ENCODE measurements around the gene TM4SF4.

GRCh38 chr3:149551500-149551899 is 77.0 kb downstream of the TM4SF4 start:
- TF ChIP-seq NRF1 (IDR thresholded peaks at IDR 0.05; ENCODE audit: low read depth, low read length) (no peak), CTCF (IDR thresholded peaks at IDR 0.05; ENCODE audit: control extremely low read depth in 1 of 3, insufficient read depth in 1 of 3, low read depth in 1 of 3, low read length in 3 of 3) (no peak)

Data from H1 (cell line).